Measurements from ENCODE around the gene SAT1.

DNA sequence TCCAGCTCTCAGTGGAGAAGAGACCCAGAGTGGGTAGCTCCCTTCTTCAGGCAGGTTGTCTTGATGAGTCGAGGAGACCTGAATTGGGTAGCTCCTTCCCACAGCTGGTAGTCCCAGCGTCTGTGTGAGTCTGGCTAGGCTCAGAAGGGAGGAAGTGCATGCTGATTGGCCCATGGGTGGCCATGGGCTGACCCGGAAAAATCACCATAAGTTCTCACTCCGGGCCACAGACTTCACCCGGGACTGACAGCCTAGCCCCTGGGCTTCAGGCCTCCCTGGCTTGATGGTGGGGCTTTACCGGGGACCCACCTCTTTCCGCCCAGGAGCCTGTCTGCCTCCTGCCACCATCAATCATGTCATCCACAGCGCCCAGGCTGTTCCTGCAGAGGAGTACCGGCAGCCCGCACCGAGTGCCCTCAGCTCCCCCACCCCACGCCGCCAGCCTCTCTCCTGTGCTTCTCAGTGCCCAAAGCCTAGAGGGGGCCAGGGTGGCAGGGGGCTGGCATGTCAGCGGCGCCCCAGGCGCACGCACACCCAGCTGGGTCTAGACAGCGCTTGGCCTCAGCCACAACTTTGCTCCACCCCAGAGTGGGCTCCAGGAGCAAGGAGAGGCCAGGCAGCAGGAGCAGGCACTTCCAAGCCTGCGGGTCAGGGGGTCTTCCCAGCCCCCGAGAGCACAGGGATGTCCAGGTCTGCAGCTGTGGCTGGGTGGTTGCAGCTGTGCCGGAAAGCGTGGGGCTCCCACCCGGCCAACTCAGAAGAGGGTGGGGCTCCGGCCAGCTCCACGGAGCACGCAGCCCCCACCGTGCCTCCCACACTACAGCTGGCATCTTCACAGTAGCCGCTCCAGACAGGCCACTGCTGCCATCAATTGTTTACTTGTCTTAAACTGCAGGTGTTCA, 16.1 kb upstream of the SAT1 start:
- TF ChIP-seq, protein P1, sequence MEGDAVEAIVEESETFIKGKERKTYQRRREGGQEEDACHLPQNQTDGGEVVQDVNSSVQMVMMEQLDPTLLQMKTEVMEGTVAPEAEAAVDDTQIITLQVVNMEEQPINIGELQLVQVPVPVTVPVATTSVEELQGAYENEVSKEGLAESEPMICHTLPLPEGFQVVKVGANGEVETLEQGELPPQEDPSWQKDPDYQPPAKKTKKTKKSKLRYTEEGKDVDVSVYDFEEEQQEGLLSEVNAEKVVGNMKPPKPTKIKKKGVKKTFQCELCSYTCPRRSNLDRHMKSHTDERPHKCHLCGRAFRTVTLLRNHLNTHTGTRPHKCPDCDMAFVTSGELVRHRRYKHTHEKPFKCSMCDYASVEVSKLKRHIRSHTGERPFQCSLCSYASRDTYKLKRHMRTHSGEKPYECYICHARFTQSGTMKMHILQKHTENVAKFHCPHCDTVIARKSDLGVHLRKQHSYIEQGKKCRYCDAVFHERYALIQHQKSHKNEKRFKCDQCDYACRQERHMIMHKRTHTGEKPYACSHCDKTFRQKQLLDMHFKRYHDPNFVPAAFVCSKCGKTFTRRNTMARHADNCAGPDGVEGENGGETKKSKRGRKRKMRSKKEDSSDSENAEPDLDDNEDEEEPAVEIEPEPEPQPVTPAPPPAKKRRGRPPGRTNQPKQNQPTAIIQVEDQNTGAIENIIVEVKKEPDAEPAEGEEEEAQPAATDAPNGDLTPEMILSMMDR (conservative IDR thresholded peaks at IDR 0.05 in 1 of 2, IDR thresholded peaks at IDR 0.05 in 1 of 2; ENCODE audit: low read depth in 1 of 2, low read length in 2 of 2) = no peak
- no peak for TF ChIP-seq EZH2 (IDR thresholded peaks at IDR 0.05; ENCODE audit: low read length, missing control alignments)

Measured in fibroblast of lung (primary cell).